Heart left ventricle (tissue), 13 donors: ENCODE data around the gene LAMA3.

ENCODE experiments used
- POLR2A ChIP-seq, 2 donors: fragments of 450-650 bp; IDR thresholded peaks; one replicate each; pipeline ENCODE4 v1.6.1; 2017; ENCODE audit warnings: antibody characterized with exemption in 2 of 2, mild to moderate bottlenecking in 2 of 2, moderate library complexity in 2 of 2
- TF ChIP-seq, protein P1 (sequence below), 12 donors: fragments of 200-600 bp; sonication (generic) in 4 of 12; IDR thresholded peaks; one replicate each; pipeline versions ENCODE4 v1.5.0 to v1.8.0; 2018 to 2022; ENCODE audit warnings: antibody characterized with exemption in 12 of 12, mild to moderate bottlenecking in 5 of 12
- donor health status: ischemic (EF 13 %, LVEDD 7.1; RV severe dilation, severe dysfunction).
- donor health status: DM: no; HTN: yes; CAD: no.
- donor health status: DM: no; HTN: no; CAD: no.
- donor health status: ischemic (EF 25% LVEDD 6.9; RV normal size, moderate dysfunction).
- donor health status: ischemic (EF 25% LVEDD 5.7; RV mildly dilated, moderate dysfunction).
- donor health status: ischemic (EF 35%, LVEDD 5.7; RV mildly dilated, moderate dysfunction).
- donor health status: nonischemic (EF 11% LVEDD 7.7; RV severe dilation, severe dysfunction).
- donor health status: DM: yes; HTN: yes; CAD: no.
- donor health status: PGD.
- donor health status: ischemic (EF 29% LVEDD 5.4; RV normal size, mild dysfunction).
- donor health status: nonischemic (EF 23%, LVEDD 6.1; RV moderate dilation, normal function).

DNA sequence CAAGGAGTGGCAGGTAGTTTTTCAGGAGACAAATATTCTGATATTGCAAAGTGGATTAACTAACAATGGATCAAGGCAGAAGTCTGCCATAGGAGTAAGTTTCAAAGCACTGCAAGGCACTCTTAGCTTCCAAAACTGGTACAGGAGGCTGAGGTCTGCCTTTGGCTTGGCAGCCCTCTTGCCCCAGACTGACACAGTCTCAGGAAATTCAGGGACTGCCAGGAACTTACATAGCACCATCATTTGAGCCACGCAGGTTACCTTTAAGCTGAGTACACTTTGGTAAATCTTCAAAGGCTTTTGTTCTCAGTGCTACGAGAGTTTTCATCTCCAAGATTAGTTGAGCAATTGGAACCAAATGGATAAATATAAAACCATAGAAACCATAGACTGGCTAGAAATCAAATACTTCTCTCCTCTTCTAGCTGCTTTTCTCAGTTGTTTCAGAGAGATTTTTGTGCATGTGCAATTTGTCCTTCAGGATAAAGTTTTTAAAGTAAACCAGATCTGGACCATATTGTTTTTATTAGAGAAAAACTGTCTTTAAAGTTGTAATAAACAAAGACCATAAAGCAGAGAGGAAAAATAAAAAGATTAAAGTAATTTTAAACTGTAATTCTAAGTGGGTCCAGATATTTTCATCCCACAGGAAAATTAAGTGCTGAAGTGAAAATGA lies 45.3 kb upstream of the LAMA3 start:
- TF ChIP-seq, protein P1, sequence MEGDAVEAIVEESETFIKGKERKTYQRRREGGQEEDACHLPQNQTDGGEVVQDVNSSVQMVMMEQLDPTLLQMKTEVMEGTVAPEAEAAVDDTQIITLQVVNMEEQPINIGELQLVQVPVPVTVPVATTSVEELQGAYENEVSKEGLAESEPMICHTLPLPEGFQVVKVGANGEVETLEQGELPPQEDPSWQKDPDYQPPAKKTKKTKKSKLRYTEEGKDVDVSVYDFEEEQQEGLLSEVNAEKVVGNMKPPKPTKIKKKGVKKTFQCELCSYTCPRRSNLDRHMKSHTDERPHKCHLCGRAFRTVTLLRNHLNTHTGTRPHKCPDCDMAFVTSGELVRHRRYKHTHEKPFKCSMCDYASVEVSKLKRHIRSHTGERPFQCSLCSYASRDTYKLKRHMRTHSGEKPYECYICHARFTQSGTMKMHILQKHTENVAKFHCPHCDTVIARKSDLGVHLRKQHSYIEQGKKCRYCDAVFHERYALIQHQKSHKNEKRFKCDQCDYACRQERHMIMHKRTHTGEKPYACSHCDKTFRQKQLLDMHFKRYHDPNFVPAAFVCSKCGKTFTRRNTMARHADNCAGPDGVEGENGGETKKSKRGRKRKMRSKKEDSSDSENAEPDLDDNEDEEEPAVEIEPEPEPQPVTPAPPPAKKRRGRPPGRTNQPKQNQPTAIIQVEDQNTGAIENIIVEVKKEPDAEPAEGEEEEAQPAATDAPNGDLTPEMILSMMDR (IDR thresholded peaks at IDR 0.05) = no peak
- no peak for TF ChIP-seq POLR2A (IDR thresholded peaks at IDR 0.05)
